Glutamatergic neuron (in vitro differentiated cells): ENCODE measurements around the gene HDGFL2. TPM values are rescaled to one million over a fixed set of nuclear protein-coding genes. Genes with fewer than 3 reads are reported as not detected.

Experiments
- DNase-seq: peaks from one replicate; pipeline ENCODE4 v3.0.0; 2022
- H3K27ac Mint-ChIP-seq: one replicate; pipeline ENCODE4 v1.8.0; 2020; ENCODE audit warnings: mild to moderate bottlenecking, mixed read lengths, inconsistent platforms; ENCODE audit not compliant: unreplicated experiment
- H3K27me3 Mint-ChIP-seq: one replicate; pipeline ENCODE4 v1.8.0; 2020; ENCODE audit warnings: mild to moderate bottlenecking, moderate library complexity, mixed read lengths, inconsistent platforms; ENCODE audit not compliant: unreplicated experiment
- H3K36me3 Mint-ChIP-seq: one replicate; pipeline ENCODE4 v1.8.0; 2020; ENCODE audit warnings: mild to moderate bottlenecking, mixed read lengths, inconsistent platforms; ENCODE audit not compliant: unreplicated experiment
- H3K4me1 Mint-ChIP-seq: one replicate; pipeline ENCODE4 v1.8.0; 2020; ENCODE audit warnings: mild to moderate bottlenecking, low read depth, mixed read lengths, inconsistent platforms; ENCODE audit not compliant: unreplicated experiment
- H3K4me3 Mint-ChIP-seq: one replicate; pipeline ENCODE4 v1.8.0; 2020; ENCODE audit warnings: mild to moderate bottlenecking, mixed read lengths, inconsistent platforms; ENCODE audit not compliant: unreplicated experiment
- H3K9me3 Mint-ChIP-seq: one replicate; pipeline ENCODE4 v1.8.0; 2020; ENCODE audit warnings: mild to moderate bottlenecking, moderate library complexity, mixed read lengths, inconsistent platforms; ENCODE audit not compliant: unreplicated experiment
- CTCF ChIP-seq: fragments of 200-600 bp; sonication (generic); IDR thresholded peaks from one replicate; pipeline ENCODE4 v1.5.0; 2021; ENCODE audit not compliant: partially characterized antibody, unreplicated experiment
- total RNA-seq: library from RNA; stranded (reverse); fragmentation: NEBNext Ultra II Directional; extraction: Animal tissue kit (Norgen Biotek cat#: 25700); gene quantifications from one replicate; pipeline ENCODE4 v1.2.1, GENCODE V29; 2021; ENCODE audit not compliant: unreplicated experiment

The HDGFL2 gene
- total RNA-seq, 1 donor from 2014 or later, result 118 TPM

GRCh38 chr19:4444765-4445741 lies 27.0 kb upstream of the HDGFL2 start:
- Mint-ChIP-seq H3K4me1 (peaks cover 3% of the 10 kb centered on the region), H3K27ac (no peak overlapping the region), H3K9me3 (peaks cover under 1% of the 10 kb centered on the region), H3K4me3 (no peak overlapping the region), H3K27me3 (peaks cover 4% of the 10 kb centered on the region), H3K36me3 (no peaks in the 10 kb centered on the region)
- no peak for DNase-seq
- TF ChIP-seq CTCF, result no peak

- H3K36me3 Mint-ChIP-seq, result no peaks in the 10 kb centered on the region
- no peak overlapping the region for H3K4me3 Mint-ChIP-seq
- no peak overlapping the region for H3K27ac Mint-ChIP-seq
- peaks cover 3% of the 10 kb centered on the region for H3K4me1 Mint-ChIP-seq
- H3K9me3 Mint-ChIP-seq, result peaks cover 2% of the 10 kb centered on the region
- no peak for TF ChIP-seq CTCF
- no peak for DNase-seq
- peaks cover 6% of the 10 kb centered on the region for H3K27me3 Mint-ChIP-seq
Measured at GRCh38 chr19:4445963-4446703, 26.0 kb upstream of the HDGFL2 start.

- no peak overlapping the region for H3K4me3 Mint-ChIP-seq
- H3K27me3 Mint-ChIP-seq, result peaks cover 6% of the 10 kb centered on the region
- DNase-seq, result no peak
- H3K27ac Mint-ChIP-seq, result no peak overlapping the region
- peaks cover 3% of the 10 kb centered on the region for H3K4me1 Mint-ChIP-seq
- H3K36me3 Mint-ChIP-seq, result no peaks in the 10 kb centered on the region
- TF ChIP-seq CTCF, result no peak
- H3K9me3 Mint-ChIP-seq, result peaks cover 2% of the 10 kb centered on the region
Measured at GRCh38 chr19:4446704-4447200, 25.3 kb upstream of the HDGFL2 start.

GRCh38 chr19:4447327-4448146 lies 24.6 kb upstream of the HDGFL2 start:
- peaks cover 2% of the 10 kb centered on the region for H3K9me3 Mint-ChIP-seq
- H3K27ac Mint-ChIP-seq, result no peak overlapping the region
- peaks cover 3% of the 10 kb centered on the region for H3K4me1 Mint-ChIP-seq
- H3K4me3 Mint-ChIP-seq, result no peak overlapping the region
- TF ChIP-seq CTCF, result no peak
- peaks cover 4% of the 10 kb centered on the region for H3K27me3 Mint-ChIP-seq
- DNase-seq, result no peak
- H3K36me3 Mint-ChIP-seq, result no peaks in the 10 kb centered on the region
